Measurements from ENCODE around the gene FAM228B. TPM values are rescaled to one million over a fixed set of nuclear protein-coding genes. Genes with fewer than 3 reads are reported as not detected.
A peak's percentile ranks its signal among the peaks of the same experiment; 100 is the strongest.

The FAM228B gene
- total and polyA plus RNA-seq, 9 of the 15 experiments (the other 6 are each of a cell fraction or from before 2014, with no cell fraction given), result 1.1 to 3.7 (median 2.6) TPM

DNA sequence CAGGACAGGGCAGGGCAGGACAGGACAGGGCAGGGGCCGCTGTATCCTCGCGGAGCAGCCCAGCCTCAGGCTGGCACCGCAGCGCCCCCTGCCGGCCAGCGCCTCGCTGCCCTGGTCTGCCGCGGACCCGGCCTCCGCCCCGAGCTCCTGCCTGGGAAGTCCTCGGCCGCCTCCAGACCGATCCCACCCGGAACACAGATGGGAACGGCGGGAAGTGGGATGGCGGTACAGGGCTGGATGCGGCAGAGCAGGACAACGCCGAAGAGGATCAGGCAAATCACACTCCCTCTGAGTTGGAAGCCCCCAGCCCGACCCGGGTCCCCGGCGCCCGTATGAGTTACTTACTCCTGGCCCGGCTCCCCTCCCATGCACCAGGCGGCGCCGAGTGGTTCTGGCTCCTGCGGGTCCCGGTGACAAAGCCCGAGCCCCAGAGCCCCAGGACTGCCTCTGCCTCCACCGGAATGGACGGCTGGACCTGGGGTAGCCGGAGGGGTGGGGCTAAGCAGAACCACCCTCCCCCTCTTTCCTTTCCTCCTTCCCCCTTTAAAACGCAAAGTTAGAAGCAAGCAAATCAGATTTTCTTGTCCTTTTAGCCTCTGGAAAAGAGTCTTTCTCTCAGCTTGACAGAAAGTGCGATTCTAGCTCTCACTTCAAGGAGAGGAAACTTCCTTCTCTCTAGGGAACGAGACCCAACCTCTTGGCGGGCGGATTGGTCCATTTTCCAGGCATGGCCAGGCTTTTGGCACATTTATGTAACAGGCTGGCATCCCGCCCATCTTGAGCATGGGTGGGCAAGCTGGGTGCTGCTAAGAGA, 38.7 kb upstream of the FAM228B start, which contains the start of gene TP53I3 (continued):
- no peak for TF ChIP-seq ZNF431 (CRISPR knock-in tag; IDR thresholded peaks at IDR 0.05)
- no peak for TF ChIP-seq ZMIZ1 (IDR thresholded peaks at IDR 0.05; ENCODE audit: low read depth in 2 of 2, low read length in 2 of 2)
- TF ChIP-seq KLF1 (tag; IDR thresholded peaks at IDR 0.05), result peak; percentile 58; the same call in 1 of the 2 replicates
- TF ChIP-seq HNRNPK (IDR thresholded peaks at IDR 0.05; ENCODE audit: low read depth, low read length, poor library complexity, severe bottlenecking), result peak; percentile 32
- peak in 1 of 2 experiments; percentile 56; a peak in 1 of 4 replicates for TF ChIP-seq FOXK2 (conservative IDR thresholded peaks at IDR 0.05 in 1 of 2, IDR thresholded peaks at IDR 0.05 in 1 of 2; ENCODE audit: low read depth in 2 of 2)
- no peak for TF ChIP-seq ZNF444 (CRISPR knock-in tag; IDR thresholded peaks at IDR 0.05)
- TF ChIP-seq WHSC1 (IDR thresholded peaks at IDR 0.05; ENCODE audit: low read length), result no peak
- no peak for TF ChIP-seq NR0B1 (IDR thresholded peaks at IDR 0.05; ENCODE audit: partially characterized antibody)
- TF ChIP-seq POLR2G (IDR thresholded peaks at IDR 0.05; ENCODE audit: low read depth, low read length), result peak; percentile 97
- TF ChIP-seq CHD2 (IDR thresholded peaks at IDR 0.05; ENCODE audit: low read depth, low read length), result no peak; the same call in 1 of the 2 replicates
- peak; percentile 78 for TF ChIP-seq SIN3B (IDR thresholded peaks at IDR 0.05; ENCODE audit: low read depth)
- no peak for TF ChIP-seq SMARCA4 (IDR thresholded peaks at IDR 0.05)
- TF ChIP-seq CREM (IDR thresholded peaks at IDR 0.05; ENCODE audit: low read depth), result no peak
- peak; percentile 38; the same call in 1 of the 2 replicates for TF ChIP-seq RNF2 (IDR thresholded peaks at IDR 0.05)
- no peak; the same call in 1 of the 2 replicates for TF ChIP-seq NR2C1 (IDR thresholded peaks at IDR 0.05)
- no peak for TF ChIP-seq NR2C1 (tag; IDR thresholded peaks at IDR 0.05)
- TF ChIP-seq, protein P1, sequence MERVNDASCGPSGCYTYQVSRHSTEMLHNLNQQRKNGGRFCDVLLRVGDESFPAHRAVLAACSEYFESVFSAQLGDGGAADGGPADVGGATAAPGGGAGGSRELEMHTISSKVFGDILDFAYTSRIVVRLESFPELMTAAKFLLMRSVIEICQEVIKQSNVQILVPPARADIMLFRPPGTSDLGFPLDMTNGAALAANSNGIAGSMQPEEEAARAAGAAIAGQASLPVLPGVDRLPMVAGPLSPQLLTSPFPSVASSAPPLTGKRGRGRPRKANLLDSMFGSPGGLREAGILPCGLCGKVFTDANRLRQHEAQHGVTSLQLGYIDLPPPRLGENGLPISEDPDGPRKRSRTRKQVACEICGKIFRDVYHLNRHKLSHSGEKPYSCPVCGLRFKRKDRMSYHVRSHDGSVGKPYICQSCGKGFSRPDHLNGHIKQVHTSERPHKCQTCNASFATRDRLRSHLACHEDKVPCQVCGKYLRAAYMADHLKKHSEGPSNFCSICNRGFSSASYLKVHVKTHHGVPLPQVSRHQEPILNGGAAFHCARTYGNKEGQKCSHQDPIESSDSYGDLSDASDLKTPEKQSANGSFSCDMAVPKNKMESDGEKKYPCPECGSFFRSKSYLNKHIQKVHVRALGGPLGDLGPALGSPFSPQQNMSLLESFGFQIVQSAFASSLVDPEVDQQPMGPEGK (CRISPR knock-in tag; IDR thresholded peaks at IDR 0.05; ENCODE audit: borderline replicate concordance), result no peak
- TF ChIP-seq, protein P2, sequence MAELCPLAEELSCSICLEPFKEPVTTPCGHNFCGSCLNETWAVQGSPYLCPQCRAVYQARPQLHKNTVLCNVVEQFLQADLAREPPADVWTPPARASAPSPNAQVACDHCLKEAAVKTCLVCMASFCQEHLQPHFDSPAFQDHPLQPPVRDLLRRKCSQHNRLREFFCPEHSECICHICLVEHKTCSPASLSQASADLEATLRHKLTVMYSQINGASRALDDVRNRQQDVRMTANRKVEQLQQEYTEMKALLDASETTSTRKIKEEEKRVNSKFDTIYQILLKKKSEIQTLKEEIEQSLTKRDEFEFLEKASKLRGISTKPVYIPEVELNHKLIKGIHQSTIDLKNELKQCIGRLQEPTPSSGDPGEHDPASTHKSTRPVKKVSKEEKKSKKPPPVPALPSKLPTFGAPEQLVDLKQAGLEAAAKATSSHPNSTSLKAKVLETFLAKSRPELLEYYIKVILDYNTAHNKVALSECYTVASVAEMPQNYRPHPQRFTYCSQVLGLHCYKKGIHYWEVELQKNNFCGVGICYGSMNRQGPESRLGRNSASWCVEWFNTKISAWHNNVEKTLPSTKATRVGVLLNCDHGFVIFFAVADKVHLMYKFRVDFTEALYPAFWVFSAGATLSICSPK (IDR thresholded peaks at IDR 0.05; ENCODE audit: borderline replicate concordance), result no peak
- TF ChIP-seq CREBBP (IDR thresholded peaks at IDR 0.05; ENCODE audit: low read depth, low read length), result no peak
- TF ChIP-seq NELFE (IDR thresholded peaks at IDR 0.05; ENCODE audit: insufficient read depth, insufficient read length), result no peak
